ENCODE data around the gene HSPB9.

The HSPB9 gene

DNA sequence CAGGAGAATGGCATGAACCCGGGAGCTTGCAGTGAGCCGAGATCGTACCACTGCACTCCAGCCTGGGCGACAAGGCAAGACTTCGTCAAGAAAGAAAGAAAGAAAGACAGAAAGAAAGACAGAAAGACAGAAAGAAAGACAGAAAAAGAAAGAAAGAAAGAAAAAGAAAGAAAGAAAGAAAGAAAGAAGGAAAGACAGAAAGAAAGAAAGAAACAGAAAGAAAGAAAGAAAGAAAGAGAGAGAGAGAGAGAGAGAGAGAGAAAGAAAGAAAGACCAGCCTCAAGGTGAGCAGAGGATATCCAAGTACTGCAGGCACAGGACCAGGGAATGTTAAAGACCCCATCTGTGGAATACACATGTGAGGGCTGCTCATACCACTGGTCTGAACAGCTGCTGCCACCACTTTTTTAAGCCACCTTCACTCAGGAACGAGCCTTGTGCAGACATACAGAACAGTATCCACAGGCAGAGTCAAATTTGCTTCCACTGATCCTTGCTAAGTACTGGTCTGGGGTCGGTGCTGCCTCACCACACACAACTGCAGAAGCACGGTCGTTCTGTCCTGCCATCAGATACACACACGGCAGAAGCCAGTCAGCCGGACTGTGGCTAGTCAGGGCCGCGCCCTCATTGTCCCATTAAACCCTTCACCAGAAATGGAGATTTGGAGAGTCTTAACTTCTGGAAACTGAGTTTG, 24.5 kb downstream of the HSPB9 start:
- no peak for FAIRE-seq

DNA sequence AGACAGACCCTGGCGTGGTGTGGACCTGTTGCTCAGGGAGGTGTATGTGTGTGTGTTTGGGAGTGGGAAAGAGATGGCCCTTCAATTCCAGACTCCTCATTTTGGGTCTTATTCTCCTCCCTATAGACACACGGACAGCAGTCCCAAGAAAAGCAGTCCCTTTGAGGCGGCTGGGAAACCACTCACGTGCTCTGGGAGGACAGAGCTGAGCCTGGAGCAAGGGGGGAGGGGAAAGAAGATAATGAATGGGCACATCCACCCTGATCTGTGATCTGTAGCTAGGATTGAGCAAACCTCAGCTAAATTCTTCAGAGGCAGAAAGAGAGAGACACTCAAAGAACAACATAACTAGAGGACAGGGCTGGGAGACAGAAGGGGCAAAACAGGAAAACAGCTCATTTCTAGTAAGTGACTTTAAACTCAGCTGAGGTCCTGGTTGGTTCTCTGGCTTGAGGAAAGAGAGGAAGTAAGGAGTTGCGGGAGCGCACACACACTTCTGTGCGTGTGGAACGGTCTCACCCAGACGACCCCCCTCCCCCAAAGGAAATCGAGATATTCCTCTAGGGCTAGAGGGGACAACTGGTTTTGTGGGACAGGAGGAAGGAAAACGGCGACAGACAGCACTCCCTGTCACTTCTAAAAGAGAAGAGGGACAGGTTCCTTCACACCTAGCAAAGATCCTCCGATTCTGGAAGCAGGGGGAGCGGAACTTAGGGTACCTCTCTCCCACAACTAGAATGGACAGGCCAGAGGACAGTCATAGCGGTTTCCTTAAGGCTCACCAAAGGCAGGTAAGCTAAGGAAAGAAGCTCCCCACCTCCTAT, 31.5 kb downstream of the HSPB9 start:
- FAIRE-seq = no peak

DNA sequence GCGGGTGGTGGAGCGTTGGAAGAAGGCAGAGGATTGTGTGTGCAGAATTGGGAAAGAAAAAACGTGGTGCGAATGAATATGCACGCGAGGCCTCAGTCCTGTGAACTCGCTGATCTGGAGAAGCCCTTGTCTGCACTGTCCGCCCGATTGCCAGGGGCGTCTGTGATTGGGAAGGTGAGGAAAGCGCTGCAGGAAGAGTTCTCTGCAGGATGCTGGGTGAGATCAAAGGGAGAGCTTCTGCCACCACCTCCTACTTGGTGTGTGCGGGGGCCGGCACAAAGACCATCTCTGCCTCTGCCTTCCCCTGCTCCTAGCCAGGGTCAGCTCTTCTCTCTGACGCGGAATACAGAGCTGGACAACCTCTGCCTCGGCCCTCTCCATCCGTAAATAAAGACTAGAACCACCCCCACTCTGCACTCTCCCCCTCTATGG, 33.0 kb downstream of the HSPB9 start:
- FAIRE-seq = no peak

DNA sequence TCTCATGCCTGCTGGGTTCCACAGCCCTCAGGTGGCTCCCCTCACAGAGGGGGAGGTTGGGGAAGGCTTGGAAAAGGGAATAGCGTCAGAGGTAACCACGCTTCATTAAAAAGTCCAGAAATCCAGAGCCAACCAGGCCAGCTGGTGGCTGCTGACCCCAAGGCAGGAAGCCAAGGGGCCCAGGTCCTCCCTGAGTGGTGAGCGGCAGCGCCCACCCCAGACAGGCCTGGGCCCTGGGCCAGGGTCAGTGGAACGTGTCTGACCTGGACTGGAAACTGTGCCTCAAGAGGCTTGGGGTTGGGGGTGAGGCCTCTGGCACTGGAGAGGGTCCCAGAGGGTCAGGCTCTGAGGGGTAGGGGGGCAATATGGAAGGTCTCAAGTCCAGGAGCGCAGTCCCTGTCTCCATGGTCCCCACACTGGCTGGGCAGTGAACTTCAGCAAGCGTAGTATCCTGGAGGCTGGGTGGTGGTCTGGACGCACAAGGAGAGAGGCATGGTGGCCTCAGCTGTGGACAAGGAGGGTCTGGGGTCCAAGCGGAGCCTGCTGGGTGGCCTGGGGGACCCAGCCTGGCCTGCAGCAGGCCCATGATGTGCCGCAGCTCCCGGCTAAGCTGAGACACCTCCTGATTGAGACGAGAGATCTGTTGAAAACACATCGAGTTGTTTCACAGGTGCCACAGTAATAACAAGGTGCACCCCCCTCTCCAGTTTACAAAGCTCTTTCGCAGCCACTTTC, 37.4 kb downstream of the HSPB9 start:
- no peak for FAIRE-seq

DNA sequence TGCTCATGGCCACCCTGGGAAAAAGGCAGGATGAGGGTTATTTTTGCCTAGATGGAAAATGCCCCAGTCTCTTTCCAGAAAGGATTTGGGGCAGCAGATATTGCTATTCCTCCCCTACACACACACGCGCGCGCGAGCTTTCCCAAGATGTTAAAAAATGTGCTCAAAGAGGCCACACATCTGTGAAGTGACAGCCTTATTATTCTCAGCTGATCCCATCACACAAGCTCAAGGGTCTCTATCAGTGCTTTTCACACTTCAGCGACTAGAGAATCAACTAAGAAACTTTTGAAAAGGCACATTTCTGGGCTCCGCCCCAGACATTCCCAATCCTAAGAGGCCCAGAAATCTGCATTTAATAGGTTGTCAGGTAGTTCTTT, 37.9 kb downstream of the HSPB9 start:
- FAIRE-seq = no peak

DNA sequence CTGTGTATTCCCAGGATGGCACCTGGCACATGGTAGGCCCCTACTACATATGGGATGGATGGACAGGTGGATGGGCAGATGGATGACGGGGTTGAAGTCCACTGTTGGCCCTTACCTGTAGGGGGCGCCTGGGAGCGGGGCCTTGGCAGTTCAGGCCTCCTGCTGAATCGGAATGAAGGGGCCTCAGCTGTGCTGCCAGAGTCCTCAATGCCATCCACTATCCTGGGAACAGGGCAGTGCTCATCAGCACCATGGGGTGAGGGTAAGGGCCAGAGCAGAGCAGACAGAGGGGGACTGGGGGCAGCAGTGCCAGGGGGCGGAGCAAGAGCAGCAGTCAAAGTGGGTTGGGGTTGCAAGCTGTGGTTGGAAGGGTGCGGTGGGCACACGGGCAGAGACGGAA, 40.5 kb downstream of the HSPB9 start:
- no peak for FAIRE-seq

DNA sequence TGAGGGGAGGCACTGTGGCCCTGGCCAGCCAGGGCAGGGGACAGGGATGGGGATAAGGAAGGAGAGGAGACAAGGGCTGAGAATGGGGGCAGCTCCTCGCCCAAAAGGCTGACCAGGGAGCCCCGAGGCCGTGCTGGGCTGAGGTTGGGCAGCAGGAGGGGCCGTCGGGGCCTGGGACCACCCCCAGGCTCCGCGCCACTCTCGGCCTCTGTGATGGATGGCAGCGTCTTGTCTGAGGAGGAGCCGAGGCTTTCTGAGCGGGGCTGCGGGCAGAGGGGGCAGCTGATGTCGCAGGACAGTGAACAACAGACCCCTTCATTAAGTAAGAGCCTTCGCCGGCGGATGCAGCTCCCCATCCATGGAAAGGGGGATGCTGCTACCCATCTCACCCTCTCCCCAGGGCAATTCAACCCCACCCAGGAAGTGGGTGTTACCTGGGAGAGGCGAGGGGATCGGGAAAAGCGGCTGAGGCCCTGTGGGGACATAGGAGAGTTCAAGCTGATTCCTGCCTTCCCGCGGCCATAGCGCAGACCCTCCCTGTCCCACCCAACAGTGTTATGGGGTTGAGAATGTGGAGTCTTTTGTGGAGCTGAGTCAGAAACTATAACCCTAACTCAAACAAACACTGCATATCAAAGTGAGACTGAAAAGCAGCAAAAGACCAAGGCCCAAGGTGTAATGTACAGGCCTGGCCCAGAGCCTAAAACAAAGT, 41.2 kb downstream of the HSPB9 start:
- FAIRE-seq = no peak

DNA sequence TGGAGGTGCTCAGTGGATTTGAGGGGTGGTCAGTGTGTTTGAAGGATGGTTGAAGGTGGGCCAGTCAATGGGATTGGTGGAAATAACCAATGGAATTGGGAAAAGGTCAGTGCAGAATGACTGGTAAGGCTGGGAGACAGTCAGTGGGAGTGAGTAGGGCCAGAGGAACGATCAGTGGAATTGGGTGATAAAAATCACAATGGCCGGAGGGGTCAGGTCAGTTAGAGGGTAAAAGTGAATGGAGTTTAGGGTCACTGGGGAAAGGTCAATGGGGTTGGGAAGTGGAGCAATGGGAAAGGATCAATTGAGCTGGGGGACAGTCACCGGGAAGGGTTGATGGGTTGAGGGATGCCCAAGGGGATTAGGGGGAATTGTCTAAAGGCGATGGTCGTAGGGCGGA, 43.1 kb downstream of the HSPB9 start:
- no peak for FAIRE-seq

DNA sequence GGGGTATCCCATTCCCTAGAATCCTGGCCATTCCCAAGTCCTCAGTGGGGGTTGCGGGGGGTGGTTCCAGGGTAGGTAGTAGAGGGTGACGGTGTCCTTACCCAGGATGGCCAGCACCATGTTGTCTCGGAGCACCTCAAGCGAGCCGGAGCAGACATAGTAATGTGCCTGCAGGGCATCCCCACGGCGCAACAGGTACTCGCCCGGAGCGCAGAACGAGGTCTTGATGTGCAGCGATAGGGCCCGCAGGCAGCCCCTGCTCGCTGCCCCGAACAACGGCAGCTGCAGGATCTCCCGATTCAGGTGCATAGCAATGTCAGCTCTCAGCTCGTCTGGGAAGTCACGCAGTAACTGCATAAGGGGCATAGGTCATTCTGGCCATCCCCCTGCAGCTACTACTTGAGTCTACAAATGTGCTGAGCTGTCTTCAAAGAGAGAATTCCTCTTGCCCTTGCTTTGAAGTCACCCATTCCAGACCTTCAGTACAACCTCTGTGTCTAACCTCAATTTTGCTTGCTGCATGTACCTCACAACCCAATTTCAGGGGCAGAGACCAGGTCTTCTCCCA, 43.7 kb downstream of the HSPB9 start:
- no peak for FAIRE-seq

DNA sequence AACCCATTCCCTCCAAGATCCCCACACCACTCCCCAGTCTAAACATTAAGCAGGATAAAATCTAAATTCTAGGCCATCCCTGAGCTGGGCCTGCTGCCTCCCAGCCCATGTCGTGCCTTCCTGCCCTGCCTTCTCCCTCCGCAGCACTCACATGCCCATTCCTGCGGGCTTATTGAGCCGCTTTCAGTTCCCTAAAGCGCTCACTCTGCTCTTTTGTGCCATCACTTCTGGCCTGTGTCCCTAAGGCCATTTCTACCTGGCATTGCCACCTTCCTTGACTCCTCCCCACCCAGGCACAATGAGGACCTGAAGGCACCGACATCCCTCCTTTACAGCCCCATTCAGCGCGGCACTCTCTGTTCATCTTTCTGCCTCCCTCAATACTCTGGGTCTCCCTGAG, 45.2 kb downstream of the HSPB9 start:
- FAIRE-seq = no peak

DNA sequence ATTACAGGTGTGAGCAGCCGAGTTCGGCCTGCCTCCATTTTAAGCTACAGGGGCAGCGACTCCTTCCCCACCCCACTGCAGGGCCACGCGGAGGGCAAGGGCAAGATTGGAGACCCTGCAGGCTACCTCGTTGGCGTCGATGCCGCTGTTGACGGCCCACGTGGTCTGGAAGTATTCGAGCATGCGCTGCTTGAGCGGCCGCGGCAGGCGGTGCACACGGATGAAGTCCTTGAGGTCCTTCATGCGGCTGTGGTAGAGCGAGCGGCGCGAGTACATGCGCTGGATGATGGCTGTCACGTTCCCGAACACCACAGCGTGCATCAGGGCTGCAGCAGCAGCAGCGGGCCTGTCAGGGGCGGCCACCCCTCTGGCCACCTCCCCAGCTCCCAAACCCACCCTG, 46.7 kb downstream of the HSPB9 start:
- FAIRE-seq = no peak

DNA sequence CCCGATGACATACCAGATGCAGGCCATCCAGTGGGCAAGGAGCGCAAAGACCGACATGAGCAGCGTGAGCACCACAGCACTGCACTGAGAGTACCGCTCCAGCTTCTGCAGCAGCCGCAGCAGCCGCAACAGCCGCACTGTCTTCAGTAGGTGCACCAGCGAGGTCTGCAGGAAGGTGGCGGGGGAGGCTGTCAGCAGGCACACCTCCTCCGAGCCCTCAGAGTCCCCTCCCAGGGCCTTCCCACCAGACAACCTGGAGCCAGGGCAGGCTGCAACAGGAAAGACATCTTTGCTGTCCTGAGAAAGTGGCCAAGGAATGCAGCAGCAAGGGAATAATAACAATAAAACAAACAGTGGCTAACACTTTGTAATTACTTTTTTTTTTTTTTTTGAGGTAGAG, 49.2 kb downstream of the HSPB9 start:
- FAIRE-seq = no peak

All from TTC549 (cell line).